HEK293 (cell line): Measurements from ENCODE around the gene SETD2.

Experiments used
- CTCF ChIA-PET: fragments of 350-600 bp; formaldehyde crosslinking; extraction: SDS; loops from one replicate; lab custom pipeline; 2021; ENCODE audit warnings: antibody characterized with exemption; lab: Yijun Ruan, JAX
- POLR2A ChIA-PET: fragments of 300-600 bp; formaldehyde crosslinking; extraction: SDS; loops from one replicate; lab custom pipeline; 2020; ENCODE audit warnings: antibody characterized with exemption, inconsistent platforms; lab: Yijun Ruan, JAX
- H3K27ac ChIP-seq: fragments of 200-500 bp; sonication (Bioruptor generic); 2 replicates; pipeline ENCODE4 v1.5.1; 2014; ENCODE audit warnings: low read depth, low read length, control low read depth, inconsistent platforms; ENCODE audit errors: extremely low read depth
- H3K36me3 ChIP-seq, 2 experiments: fragments of 200-500 bp in 1 of 2; sonication (Bioruptor generic) in 1 of 2; 1 replicate in 1 of 2; 2 replicates in 1 of 2; pipeline ENCODE4 v1.5.1; 2014 to 2017; ENCODE audit warnings: inconsistent platforms in 2 of 2, low read length in 2 of 2; ENCODE audit not compliant: control insufficient read depth in 2 of 2, insufficient read depth in 1 of 2
- H3K4me1 ChIP-seq: fragments of 200-500 bp; sonication (Bioruptor generic); 2 replicates; pipeline ENCODE4 v1.5.1; 2014; ENCODE audit warnings: mild to moderate bottlenecking, low read length, inconsistent platforms; ENCODE audit not compliant: control insufficient read depth, insufficient read depth
- H3K4me3 ChIP-seq: 2 replicates; pipeline ENCODE4 v1.5.1; 2011; ENCODE audit warnings: low read depth, mild to moderate bottlenecking, control low read depth, low read length, moderate library complexity
- H3K9me3 ChIP-seq: fragments of 200-500 bp; sonication (Bioruptor generic); 2 replicates; pipeline ENCODE4 v1.5.1; 2014; ENCODE audit warnings: low read depth, low read length, inconsistent platforms; ENCODE audit not compliant: control insufficient read depth, insufficient read depth
- IKZF3 ChIP-seq: fragments of 450-650 bp; IDR thresholded peaks from 2 replicates; pipeline ENCODE4 v1.5.0; 2018; ENCODE audit warnings: missing biosample characterization, mild to moderate bottlenecking, missing genetic modification characterization, moderate library complexity
- OSR2 ChIP-seq: fragments of 450-650 bp; formaldehyde crosslinking; IDR thresholded peaks from 2 replicates; pipeline ENCODE4 v1.5.1; 2016; ENCODE audit warnings: missing biosample characterization, missing genetic modification characterization
- OVOL3 ChIP-seq: fragments of 450-650 bp; formaldehyde crosslinking; IDR thresholded peaks from 2 replicates; pipeline ENCODE4 v1.5.1; 2016; ENCODE audit warnings: missing biosample characterization, missing genetic modification characterization
- SP3 ChIP-seq: fragments of 450-650 bp; formaldehyde crosslinking; IDR thresholded peaks from 2 replicates; pipeline ENCODE4 v1.5.1; 2016; ENCODE audit warnings: missing biosample characterization, missing genetic modification characterization
- WT1 ChIP-seq: fragments of 450-650 bp; formaldehyde crosslinking; IDR thresholded peaks from 2 replicates; pipeline ENCODE4 v1.5.1; 2016; ENCODE audit warnings: missing biosample characterization, missing genetic modification characterization
- ZFP37 ChIP-seq: fragments of 450-650 bp; formaldehyde crosslinking; IDR thresholded peaks from 2 replicates; pipeline ENCODE4 v1.5.1; 2016; ENCODE audit warnings: missing biosample characterization, missing genetic modification characterization
- ZNF121 ChIP-seq: fragments of 450-650 bp; formaldehyde crosslinking; IDR thresholded peaks from 2 replicates; pipeline ENCODE4 v1.5.1; 2016; ENCODE audit warnings: missing biosample characterization, missing genetic modification characterization
- ZNF19 ChIP-seq: fragments of 450-650 bp; formaldehyde crosslinking; IDR thresholded peaks from 2 replicates; pipeline ENCODE4; 2016; ENCODE audit warnings: missing biosample characterization, missing genetic modification characterization, low read depth
- ZNF211 ChIP-seq: fragments of 450-650 bp; formaldehyde crosslinking; IDR thresholded peaks from 2 replicates; pipeline ENCODE4 v1.5.1; 2016; ENCODE audit warnings: low read depth, missing biosample characterization, missing genetic modification characterization
- ZNF335 ChIP-seq: fragments of 450-650 bp; formaldehyde crosslinking; conservative IDR thresholded peaks from 2 replicates; pipeline ENCODE4 v1.5.1; 2016; ENCODE audit warnings: missing biosample characterization, missing genetic modification characterization
- ZNF37A ChIP-seq: fragments of 450-650 bp; IDR thresholded peaks from 2 replicates; pipeline ENCODE4 v1.5.1; 2018; ENCODE audit warnings: missing biosample characterization, missing genetic modification characterization
- ZNF391 ChIP-seq: fragments of 450-650 bp; formaldehyde crosslinking; IDR thresholded peaks from 2 replicates; pipeline ENCODE4 v1.5.1; 2016; ENCODE audit warnings: low read depth, missing biosample characterization, missing genetic modification characterization, borderline replicate concordance
- ZNF426 ChIP-seq: fragments of 450-650 bp; formaldehyde crosslinking; IDR thresholded peaks from 2 replicates; pipeline ENCODE4 v1.5.1; 2017; ENCODE audit warnings: missing biosample characterization, missing genetic modification characterization, mild to moderate bottlenecking, inconsistent platforms, moderate library complexity
- ZNF433 ChIP-seq: fragments of 450-650 bp; formaldehyde crosslinking; IDR thresholded peaks from 2 replicates; pipeline ENCODE4 v1.5.1; 2016; ENCODE audit warnings: missing biosample characterization, missing genetic modification characterization, low read depth
- ZNF510 ChIP-seq: fragments of 450-650 bp; formaldehyde crosslinking; IDR thresholded peaks from 2 replicates; pipeline ENCODE4 v1.5.1; 2018; ENCODE audit warnings: mild to moderate bottlenecking, missing genetic modification characterization, missing biosample characterization; ENCODE audit not compliant: insufficient replicate concordance
- ZNF558 ChIP-seq: fragments of 450-650 bp; formaldehyde crosslinking; IDR thresholded peaks from 2 replicates; pipeline ENCODE4 v1.5.1; 2016; ENCODE audit warnings: missing biosample characterization, missing genetic modification characterization
- ZNF560 ChIP-seq: fragments of 450-650 bp; formaldehyde crosslinking; IDR thresholded peaks from 2 replicates; pipeline ENCODE4 v1.5.1; 2017; ENCODE audit warnings: missing biosample characterization, missing genetic modification characterization, borderline replicate concordance
- ZNF600 ChIP-seq: fragments of 450-650 bp; formaldehyde crosslinking; IDR thresholded peaks from 2 replicates; pipeline ENCODE4 v1.5.1; 2016; ENCODE audit warnings: missing biosample characterization, missing genetic modification characterization
- ZNF610 ChIP-seq: fragments of 450-650 bp; formaldehyde crosslinking; IDR thresholded peaks from 2 replicates; pipeline ENCODE4 v1.5.1; 2016; ENCODE audit warnings: missing biosample characterization, missing genetic modification characterization, borderline replicate concordance
- ZNF629 ChIP-seq: fragments of 450-650 bp; formaldehyde crosslinking; IDR thresholded peaks from 2 replicates; pipeline ENCODE4 v1.5.1; 2017; ENCODE audit warnings: missing biosample characterization, missing genetic modification characterization
- ZNF654 ChIP-seq: fragments of 450-650 bp; formaldehyde crosslinking; IDR thresholded peaks from 2 replicates; pipeline ENCODE4 v1.5.1; 2016; ENCODE audit warnings: low read depth, missing biosample characterization, missing genetic modification characterization
- ZNF658 ChIP-seq: fragments of 450-650 bp; formaldehyde crosslinking; IDR thresholded peaks from 2 replicates; pipeline ENCODE4; 2016; ENCODE audit warnings: missing biosample characterization, missing genetic modification characterization
- ZNF76 ChIP-seq: fragments of 450-650 bp; formaldehyde crosslinking; IDR thresholded peaks from 2 replicates; pipeline ENCODE4; 2016; ENCODE audit warnings: low read depth, missing biosample characterization, missing genetic modification characterization, borderline replicate concordance
- ZNF830 ChIP-seq: fragments of 450-650 bp; IDR thresholded peaks from 2 replicates; pipeline ENCODE4 v1.5.0; 2018; ENCODE audit warnings: missing biosample characterization, missing genetic modification characterization, low read depth, mild to moderate bottlenecking, moderate library complexity
- ZSCAN30 ChIP-seq: fragments of 450-650 bp; IDR thresholded peaks from 2 replicates; pipeline ENCODE4 v1.5.1; 2018; ENCODE audit warnings: missing biosample characterization, mild to moderate bottlenecking, missing genetic modification characterization, moderate library complexity
- TF ChIP-seq, protein P1 (sequence below): fragments of 450-650 bp; IDR thresholded peaks from 2 replicates; pipeline ENCODE4 v1.5.1; 2018; ENCODE audit warnings: missing biosample characterization, missing genetic modification characterization
- TF ChIP-seq, protein P2 (sequence below): fragments of 450-650 bp; formaldehyde crosslinking; IDR thresholded peaks from 2 replicates; pipeline ENCODE4 v1.5.1; 2016; ENCODE audit warnings: missing biosample characterization, missing genetic modification characterization, low read depth
- TF ChIP-seq, protein P3 (sequence below): fragments of 450-650 bp; formaldehyde crosslinking; IDR thresholded peaks from 2 replicates; pipeline ENCODE4 v1.5.1; 2017; ENCODE audit warnings: missing biosample characterization, mild to moderate bottlenecking, missing genetic modification characterization, moderate library complexity

The SETD2 gene

DNA sequence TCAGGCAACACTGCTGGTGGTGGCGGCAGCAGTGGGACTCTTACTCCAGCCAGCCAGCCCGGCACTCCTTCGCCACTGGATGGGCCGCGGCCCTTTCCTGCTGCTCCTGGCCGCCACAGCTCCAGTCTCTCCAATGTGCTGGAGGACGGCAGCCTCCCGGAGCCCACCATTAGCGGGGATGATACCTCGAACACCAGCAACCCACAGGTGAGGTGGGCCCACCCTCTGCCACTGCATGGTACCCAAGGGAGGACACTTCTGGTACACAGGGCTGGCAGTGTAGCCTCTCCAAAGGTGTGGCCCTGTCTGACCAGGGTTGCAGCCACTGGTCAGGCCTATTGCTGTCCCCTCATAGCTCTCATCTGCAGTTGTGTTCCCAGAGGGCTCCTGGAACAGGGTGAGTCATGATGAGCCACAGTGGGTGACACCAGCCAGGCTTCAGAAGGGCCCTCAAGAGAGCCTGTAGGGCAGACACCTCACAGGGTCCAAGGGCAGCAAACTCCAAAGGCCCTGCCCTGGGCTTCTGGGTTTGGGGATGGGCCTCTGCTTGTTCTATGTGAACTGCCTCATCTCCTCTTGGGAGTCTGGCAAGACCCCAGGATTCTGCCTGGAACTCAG, 163.6 kb downstream of the SETD2 start (continued):
- no peak for TF ChIP-seq ZNF121 (tag by site-specific recombination)

DNA sequence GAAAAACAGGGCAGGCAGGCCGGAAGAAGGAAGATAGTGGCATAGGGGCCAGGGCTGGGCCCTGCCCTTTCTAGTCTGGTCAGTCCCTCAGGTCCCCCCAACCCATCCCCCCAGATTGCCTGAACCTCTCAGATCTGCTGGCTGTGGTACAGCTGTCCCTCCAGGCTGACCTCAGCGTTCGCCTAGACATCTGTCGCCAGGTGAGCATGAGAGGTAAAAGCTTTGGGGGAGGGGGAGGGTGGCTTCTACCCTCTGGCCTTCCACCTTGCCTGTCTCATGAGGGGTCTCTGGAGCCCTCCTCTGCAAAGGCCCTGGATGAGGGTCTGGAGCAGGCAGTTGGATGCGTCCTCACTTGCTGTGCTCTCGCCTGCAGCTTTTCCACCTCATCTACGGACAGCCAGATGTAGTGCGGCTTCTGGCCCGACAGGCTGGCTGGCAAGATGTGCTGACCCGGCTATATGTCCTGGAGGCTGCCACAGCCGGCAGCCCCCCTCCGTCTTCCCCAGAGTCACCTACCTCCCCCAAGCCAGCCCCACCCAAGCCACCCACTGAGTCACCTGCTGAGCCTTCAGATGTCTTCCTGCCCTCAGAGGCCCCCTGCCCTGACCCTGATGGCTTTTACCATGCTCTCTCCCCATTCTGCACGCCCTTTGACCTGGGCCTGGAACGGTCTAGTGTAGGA, 164.3 kb downstream of the SETD2 start:
- ChIA-PET CTCF (interaction anchor here (0.6 to 1.8 kb wide), 5 partner anchors 20 to 86 kb away, joined by 3 to 6 read pairs (median 4); partner anchors contain the start of genes CCDC12 and NBEAL2), POLR2A (interaction anchor here (0.6 kb wide), 1 partner anchor 354 kb away, joined by 6 read pairs; no protein-coding TSS in a partner anchor)
- TF ChIP-seq ZNF76 (tag by site-specific recombination) (no peak), ZNF560 (tag by site-specific recombination) (no peak), ZNF211 (tag by site-specific recombination) (no peak), ZSCAN30 (tag by site-specific recombination) (no peak), ZNF654 (tag by site-specific recombination) (no peak), ZNF558 (tag by site-specific recombination) (no peak), ZNF335 (tag by site-specific recombination) (no peak), ZNF391 (tag by site-specific recombination) (no peak), OSR2 (tag by site-specific recombination) (no peak), ZFP37 (no peak)
- TF ChIP-seq, protein P1, sequence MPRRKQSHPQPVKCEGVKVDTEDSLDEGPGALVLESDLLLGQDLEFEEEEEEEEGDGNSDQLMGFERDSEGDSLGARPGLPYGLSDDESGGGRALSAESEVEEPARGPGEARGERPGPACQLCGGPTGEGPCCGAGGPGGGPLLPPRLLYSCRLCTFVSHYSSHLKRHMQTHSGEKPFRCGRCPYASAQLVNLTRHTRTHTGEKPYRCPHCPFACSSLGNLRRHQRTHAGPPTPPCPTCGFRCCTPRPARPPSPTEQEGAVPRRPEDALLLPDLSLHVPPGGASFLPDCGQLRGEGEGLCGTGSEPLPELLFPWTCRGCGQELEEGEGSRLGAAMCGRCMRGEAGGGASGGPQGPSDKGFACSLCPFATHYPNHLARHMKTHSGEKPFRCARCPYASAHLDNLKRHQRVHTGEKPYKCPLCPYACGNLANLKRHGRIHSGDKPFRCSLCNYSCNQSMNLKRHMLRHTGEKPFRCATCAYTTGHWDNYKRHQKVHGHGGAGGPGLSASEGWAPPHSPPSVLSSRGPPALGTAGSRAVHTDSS (tag by site-specific recombination), result no peak
- no peaks in the 10 kb centered on the region for H3K9me3 ChIP-seq
- peaks cover 0 to 73% of the 10 kb centered on the region in 2 experiments; a peak in 1 of 3 replicates for H3K36me3 ChIP-seq
- no peak overlapping the region for H3K27ac ChIP-seq
- H3K4me1 ChIP-seq, result no peaks in the 10 kb centered on the region
- no peak overlapping the region for H3K4me3 ChIP-seq

DNA sequence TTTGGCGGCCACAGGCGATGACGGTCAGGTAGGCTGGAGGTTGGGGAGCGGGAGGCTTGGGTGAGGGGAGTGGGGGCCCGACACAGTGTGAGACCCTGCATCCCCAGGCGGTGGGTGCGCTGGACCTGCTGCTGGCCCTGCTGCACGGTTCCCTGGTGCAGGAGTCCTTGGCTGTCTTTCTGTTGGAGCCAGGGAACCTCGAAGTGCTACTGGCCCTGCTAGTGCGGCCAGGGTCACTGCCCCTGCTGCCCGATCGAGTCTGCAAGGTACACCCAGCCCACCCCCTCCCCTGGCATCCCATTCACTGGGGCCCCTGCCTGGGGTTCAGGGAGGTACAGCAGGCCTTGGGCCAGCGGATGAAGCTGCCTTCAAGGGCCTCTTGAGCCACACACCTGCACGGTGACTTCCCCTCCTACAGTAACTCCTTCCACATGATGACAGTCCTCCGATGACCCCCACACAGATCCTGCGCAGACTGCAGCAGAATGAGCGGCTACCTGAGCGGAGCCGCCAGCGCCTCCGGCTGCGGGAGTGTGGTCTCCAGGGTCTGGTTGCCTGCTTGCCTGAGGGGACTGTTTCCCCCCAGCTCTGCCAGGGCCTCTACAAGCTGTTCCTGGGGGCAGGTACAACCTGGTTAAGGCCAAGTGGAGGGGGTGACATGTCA, 164.9 kb downstream of the SETD2 start:
- CTCF ChIA-PET, result interaction anchor here (0.6 to 2.1 kb wide), 16 partner anchors 8 to 749 kb away, joined by 3 to 15 read pairs (median 3); partner anchors contain the start of genes CCDC12 and NBEAL2
- no peak overlapping the region for H3K4me3 ChIP-seq
- peaks cover 0 to 73% of the 10 kb centered on the region in 2 experiments; a peak in 1 of 3 replicates for H3K36me3 ChIP-seq
- no peaks in the 10 kb centered on the region for H3K9me3 ChIP-seq
- POLR2A ChIA-PET, result interaction anchor here (0.9 kb wide), 1 partner anchor 8 kb away, joined by 3 read pairs; no protein-coding TSS in a partner anchor
- TF ChIP-seq ZNF658 (tag by site-specific recombination) (no peak), ZNF654 (tag by site-specific recombination) (no peak), ZNF510 (tag by site-specific recombination) (no peak), ZNF830 (tag by site-specific recombination) (no peak), ZNF433 (tag by site-specific recombination) (no peak), ZNF426 (tag by site-specific recombination) (no peak), IKZF3 (tag by site-specific recombination) (no peak), ZNF610 (tag by site-specific recombination) (no peak), OVOL3 (tag by site-specific recombination) (no peak), WT1 (tag by site-specific recombination) (no peak), SP3 (tag by site-specific recombination) (no peak), ZNF600 (tag by site-specific recombination) (no peak), ZSCAN30 (tag by site-specific recombination) (no peak), ZNF629 (tag by site-specific recombination) (no peak), ZNF37A (tag by site-specific recombination) (no peak), ZNF19 (tag by site-specific recombination) (no peak)
- TF ChIP-seq, protein P2, sequence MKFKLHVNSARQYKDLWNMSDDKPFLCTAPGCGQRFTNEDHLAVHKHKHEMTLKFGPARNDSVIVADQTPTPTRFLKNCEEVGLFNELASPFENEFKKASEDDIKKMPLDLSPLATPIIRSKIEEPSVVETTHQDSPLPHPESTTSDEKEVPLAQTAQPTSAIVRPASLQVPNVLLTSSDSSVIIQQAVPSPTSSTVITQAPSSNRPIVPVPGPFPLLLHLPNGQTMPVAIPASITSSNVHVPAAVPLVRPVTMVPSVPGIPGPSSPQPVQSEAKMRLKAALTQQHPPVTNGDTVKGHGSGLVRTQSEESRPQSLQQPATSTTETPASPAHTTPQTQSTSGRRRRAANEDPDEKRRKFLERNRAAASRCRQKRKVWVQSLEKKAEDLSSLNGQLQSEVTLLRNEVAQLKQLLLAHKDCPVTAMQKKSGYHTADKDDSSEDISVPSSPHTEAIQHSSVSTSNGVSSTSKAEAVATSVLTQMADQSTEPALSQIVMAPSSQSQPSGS (tag by site-specific recombination), result no peak
- TF ChIP-seq, protein P3, sequence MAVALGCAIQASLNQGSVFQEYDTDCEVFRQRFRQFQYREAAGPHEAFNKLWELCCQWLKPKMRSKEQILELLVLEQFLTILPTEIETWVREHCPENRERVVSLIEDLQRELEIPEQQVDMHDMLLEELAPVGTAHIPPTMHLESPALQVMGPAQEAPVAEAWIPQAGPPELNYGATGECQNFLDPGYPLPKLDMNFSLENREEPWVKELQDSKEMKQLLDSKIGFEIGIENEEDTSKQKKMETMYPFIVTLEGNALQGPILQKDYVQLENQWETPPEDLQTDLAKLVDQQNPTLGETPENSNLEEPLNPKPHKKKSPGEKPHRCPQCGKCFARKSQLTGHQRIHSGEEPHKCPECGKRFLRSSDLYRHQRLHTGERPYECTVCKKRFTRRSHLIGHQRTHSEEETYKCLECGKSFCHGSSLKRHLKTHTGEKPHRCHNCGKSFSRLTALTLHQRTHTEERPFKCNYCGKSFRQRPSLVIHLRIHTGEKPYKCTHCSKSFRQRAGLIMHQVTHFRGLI, result no peak
- no peak overlapping the region for H3K27ac ChIP-seq
- no peaks in the 10 kb centered on the region for H3K4me1 ChIP-seq
